Erythroblast (primary cell): ENCODE measurements around the gene RFK.

Source experiments
- GATA1 ChIP-seq: IDR thresholded peaks from 2 replicates; pipeline ENCODE4 v1.6.1; 2011; ENCODE audit warnings: low read depth, mild to moderate bottlenecking, control low read depth, low read length, moderate library complexity
- POLR2A ChIP-seq: IDR thresholded peaks from 2 replicates; pipeline ENCODE4 v1.6.1; 2011; ENCODE audit warnings: mild to moderate bottlenecking, low read length

DNA sequence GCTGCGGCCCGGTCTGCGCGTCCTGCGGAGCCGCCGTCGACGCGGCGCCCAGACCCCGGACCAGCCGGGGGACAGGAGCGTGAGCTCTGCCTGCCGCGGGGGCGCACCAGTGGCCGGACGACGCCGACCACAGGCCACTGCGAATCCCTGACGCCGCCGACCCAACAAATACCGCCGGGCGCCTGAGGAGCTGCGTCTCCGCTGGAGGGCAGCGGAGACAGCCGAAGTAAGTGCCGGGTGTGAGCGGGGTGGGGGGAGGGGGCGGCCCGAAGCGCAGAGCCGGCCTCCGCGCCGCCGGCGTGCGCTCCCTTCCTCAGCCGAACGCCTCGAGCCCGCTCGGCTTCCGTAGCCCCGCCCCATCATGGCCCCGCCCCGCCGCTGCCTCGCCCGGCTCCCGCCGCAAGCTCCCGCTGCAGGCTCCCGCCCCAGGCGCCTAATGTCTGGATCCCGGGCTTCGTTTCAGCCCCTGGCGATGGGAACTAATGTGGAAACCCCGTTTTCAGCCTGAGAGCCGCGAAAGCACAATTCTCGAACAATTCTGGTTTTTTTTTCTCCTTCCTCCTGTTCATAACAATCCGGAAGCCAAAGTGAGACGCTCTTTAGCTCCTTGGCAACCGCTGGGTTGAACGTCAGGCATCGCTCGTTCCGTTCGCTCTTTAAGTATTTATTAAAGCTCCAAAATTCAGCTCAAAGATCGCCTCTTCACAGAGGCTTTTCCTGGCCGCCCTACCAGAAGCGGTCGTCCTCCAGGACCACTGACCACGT is at the start of gene RFK:
- TF ChIP-seq POLR2A (peak; percentile 91), GATA1 (no peak)
